Loucy (cell line): Measurements from ENCODE around the gene ATXN7L2.

ENCODE experiments used
- CTCF ChIP-seq: fragments of 200-600 bp; sonication (generic); conservative IDR thresholded peaks from 2 replicates; pipeline ENCODE4 v1.5.1; 2014; ENCODE audit warnings: mild to moderate bottlenecking, antibody characterized with exemption, low read length
- EZH2phosphoT487 ChIP-seq: fragments of 200-600 bp; IDR thresholded peaks from 2 replicates; pipeline ENCODE4 v1.6.1; 2018; ENCODE audit warnings: antibody characterized with exemption, mild to moderate bottlenecking, moderate library complexity, borderline replicate concordance

DNA sequence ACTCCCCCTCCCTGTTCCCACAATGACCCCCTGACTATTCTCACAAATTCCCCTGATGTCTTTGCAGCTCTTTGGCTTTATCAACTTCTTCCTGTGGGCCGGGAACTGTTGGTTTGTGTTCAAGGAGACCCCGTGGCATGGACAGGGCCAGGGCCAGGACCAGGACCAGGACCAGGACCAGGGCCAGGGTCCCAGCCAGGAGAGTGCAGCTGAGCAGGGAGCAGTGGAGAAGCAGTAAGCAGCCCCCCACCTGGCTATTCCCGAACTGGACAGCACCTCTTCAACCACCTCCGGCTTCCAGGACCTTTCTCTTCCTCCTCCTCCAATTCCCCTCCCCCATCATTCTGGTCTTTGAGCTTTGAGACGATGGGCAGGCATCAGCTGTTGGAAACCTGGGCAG, 4.4 kb upstream of the ATXN7L2 start:
- TF ChIP-seq CTCF, result no peak
- no peak for TF ChIP-seq EZH2phosphoT487
